Umbilical cord (tissue), 2 donors: ENCODE measurements around the gene AREL1. TPM values are rescaled to one million over a fixed set of nuclear protein-coding genes. Genes with fewer than 3 reads are reported as not detected.
"Not testable (repeated sequence)": the region's sequence is repeated elsewhere in the genome, so short reads cannot be mapped to it uniquely, and the experiment has no call there.

ENCODE experiments used
- DNase-seq: peaks from one replicate; pipeline ENCODE4 v3.0.0-alpha.2; 2015; ENCODE audit warnings: low spot score
- total RNA-seq: library from RNA; depleted of rRNA; stranded (reverse); fragments of >200 nt; gene quantifications from one replicate; pipeline ENCODE4 v1.2.3, GENCODE V29; 2014; ENCODE audit warnings: low replicate concordance; ENCODE audit not compliant: insufficient read depth

The AREL1 gene, protein sequence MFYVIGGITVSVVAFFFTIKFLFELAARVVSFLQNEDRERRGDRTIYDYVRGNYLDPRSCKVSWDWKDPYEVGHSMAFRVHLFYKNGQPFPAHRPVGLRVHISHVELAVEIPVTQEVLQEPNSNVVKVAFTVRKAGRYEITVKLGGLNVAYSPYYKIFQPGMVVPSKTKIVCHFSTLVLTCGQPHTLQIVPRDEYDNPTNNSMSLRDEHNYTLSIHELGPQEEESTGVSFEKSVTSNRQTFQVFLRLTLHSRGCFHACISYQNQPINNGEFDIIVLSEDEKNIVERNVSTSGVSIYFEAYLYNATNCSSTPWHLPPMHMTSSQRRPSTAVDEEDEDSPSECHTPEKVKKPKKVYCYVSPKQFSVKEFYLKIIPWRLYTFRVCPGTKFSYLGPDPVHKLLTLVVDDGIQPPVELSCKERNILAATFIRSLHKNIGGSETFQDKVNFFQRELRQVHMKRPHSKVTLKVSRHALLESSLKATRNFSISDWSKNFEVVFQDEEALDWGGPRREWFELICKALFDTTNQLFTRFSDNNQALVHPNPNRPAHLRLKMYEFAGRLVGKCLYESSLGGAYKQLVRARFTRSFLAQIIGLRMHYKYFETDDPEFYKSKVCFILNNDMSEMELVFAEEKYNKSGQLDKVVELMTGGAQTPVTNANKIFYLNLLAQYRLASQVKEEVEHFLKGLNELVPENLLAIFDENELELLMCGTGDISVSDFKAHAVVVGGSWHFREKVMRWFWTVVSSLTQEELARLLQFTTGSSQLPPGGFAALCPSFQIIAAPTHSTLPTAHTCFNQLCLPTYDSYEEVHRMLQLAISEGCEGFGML
- 13.2 TPM for total RNA-seq

DNA sequence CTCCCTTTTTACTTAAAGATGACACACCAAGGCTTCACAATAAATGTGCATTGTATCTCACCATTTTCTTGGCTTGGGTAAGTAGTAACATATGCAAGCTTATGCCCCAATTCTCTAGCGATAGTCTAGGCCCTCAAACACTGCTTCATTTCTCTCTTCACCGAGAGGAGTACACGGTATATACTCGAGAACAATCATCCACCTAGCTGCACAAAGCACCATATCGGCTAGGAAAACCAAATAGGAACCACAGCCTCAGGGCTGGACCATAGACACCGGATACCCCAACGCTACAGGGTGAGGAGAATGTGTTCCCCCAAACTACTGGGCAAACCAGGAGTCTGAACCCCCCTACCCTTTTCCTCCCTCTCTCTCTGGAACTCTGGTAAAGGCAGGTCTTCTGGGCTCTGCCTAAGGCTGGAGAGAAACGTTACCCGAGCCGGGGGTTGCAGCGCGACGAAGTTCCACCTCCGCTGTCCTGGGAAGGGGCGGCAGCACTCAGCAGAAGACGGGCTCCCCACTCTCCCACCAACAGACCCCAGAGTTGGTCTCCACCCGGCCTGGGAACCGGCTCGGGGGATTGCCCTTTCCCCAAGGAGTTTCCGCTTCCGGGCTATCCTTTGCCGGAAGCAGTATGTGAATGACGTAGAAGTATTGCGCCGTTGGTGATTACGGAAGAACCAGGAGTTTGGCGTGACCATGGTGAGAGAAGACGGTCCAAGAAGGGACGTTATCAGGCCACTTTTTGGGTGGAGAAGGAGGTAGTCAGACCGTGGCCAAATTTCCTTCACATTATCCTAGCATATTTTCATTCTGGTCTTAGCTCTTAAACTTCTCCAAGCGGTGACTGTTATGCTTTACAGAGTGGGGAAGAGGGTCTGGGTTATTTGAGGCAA, at the start of gene AREL1, which contains the start of gene FCF1:
AREL1 (minus strand) TSS at position 582 of the 896 bp plus-strand sequence. CDS start 27,465 bp downstream, outside the sequence.
FCF1 (plus strand) TSS at position 646 of the 896 bp plus-strand sequence; CDS start at position 700, 54 bp downstream.
- peak; percentile 96 for DNase-seq

DNA sequence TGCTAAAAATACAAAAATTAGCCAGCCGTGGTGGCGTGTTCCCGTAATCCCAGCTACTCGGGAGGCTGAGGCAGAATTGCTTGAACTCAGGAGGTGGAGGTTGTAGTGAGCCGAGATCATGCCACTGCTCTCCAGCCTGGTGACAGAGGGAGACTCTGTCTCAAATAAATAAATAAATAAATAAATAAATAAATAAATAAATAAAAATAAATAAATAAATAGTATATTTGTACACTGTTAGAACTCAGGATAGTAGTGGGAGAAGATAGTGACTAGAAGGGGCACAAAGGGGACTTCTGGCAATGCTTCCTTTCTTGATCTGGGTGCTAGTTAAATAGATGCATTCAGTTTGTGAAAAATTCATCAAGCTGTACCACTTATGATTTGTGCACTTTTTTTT, 45.6 kb upstream of the AREL1 start:
- not testable (repeated sequence) for DNase-seq

DNA sequence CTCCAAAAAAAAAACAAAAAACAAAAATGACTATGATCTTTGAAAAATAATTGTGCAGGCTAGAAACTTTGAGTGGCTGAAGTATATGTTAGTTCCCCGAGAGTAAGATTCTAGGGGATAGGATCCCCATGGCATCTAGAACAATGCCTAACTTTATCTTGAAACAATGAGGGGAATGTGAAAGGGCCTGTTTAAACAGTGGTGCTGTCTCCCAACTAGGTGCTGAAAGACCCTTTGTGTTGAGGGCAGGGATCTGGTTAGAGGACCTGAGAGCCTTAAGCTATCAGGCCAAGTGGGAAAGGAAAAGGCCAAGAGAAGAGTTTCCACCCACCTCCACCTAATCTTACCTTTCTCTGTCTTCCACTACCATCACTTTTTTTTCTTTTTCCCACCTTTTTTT, 43.4 kb upstream of the AREL1 start:
- DNase-seq = no peak

DNA sequence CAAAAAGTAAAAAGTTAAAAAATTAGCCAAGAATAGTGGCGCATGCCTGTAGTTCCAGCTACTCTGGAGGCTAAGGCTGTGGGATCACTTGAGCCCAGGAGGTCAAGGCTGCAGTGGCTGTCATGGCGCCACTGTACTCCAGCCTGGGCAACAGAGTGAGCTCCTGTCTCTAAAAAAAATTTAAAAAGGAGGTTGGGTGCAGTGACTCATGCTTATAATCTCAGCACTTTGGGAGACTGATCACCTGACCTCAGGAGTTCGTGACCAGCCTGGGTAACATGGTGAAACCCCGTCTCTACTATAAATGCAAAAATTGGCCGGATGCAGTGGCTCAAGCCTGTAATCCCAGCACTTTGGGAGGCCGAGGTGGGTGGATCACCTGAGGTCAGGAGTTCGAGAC, 42.0 kb upstream of the AREL1 start:
- DNase-seq = no peak

DNA sequence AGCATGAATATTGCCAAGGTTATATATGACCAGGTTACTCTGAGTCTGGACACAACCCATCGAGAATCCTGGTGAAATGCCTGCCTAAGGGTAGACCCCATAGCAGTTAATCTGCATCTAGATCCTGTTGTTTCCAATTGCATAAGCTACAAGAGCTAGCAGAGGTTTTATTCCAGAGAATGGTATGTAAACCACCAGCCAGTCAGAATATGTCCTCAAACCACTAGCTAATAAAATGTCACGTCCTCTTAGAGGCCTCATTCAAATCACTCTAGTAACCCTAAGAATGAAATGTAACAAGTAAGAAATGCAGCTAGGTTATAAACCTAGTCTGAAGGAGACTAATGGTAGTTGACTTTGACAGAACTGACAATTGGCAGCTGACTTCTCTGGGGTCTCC, 41.3 kb upstream of the AREL1 start:
- DNase-seq = no peak

DNA sequence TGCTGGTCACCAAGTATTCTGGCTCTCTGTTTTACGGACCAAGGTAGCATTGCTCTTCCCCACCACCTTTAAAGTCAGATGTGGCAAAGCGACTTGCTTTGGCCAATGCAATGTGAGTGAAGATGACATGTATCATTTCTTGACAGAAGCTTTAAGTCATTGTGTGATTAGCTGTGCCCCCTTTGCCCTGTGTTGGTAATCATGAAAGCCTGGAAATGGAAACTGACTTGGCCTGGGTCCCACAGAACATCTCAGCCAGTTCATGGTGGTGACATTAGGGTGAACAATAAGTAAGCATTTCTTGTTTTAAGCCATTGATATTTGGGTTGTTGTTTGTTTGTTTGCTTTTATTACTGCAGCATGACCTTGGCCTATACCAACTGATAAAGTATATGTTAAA, 34.4 kb upstream of the AREL1 start:
- no peak for DNase-seq

DNA sequence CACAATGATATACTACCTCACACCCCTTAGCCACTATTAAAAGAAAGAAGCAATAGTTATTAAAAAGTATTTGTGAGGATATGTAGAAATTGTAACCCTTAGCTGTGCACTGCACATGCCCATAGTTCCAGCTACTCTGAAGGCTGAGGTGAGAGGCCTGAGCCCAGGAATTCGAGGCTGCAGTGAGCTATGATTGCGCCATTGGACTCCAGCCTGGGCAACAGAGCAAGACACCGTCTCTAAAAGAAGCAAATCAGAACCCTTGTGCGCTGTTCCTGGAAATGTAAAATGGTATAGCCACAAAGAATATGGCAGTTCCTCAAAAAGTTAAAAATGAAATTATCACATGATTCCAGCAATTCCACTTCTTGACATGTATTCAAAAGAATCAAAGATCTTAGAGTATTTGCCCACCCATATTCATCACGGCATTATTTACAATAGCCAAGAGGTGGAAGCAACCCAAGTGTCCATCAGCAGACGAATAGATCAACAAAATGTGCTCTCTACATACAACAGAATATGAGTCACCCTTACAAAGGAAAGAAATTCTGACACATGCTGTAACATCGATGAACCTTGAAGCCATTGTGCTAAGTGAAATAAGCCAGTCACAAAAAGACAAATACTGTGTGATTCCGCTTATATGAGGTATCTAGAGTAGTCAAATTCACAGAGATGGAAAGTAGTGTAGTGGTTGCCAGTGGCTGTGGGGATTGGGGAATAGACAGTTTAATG, 26.6 kb upstream of the AREL1 start:
- DNase-seq = no peak

DNA sequence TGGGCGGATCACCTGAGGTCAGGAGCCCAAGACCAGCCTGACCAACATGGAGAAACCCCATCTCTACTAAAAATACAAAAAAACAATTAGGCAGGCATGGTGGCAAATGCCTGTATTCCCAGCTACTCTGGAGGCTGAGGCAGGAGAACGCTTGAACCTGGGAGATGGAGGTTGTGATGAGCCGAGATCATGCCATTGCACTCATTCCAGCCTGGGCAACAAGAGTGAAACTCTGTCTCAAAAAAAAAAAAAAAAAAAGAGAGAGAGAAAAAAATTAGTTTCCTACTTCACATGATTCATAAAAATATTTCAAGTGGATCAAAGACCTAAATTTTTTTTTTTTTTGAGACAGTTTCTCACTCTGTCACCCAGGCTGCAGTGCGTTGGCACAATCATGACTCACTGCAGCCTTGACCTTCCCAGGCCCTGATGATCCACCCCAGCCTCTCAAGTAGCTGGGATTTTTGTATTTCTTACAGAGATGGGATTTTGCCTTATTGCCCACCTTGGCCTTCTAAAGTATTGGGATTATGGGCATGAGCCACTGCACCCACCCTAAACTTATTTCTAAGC, 25.0 kb upstream of the AREL1 start:
- DNase-seq = no peak

DNA sequence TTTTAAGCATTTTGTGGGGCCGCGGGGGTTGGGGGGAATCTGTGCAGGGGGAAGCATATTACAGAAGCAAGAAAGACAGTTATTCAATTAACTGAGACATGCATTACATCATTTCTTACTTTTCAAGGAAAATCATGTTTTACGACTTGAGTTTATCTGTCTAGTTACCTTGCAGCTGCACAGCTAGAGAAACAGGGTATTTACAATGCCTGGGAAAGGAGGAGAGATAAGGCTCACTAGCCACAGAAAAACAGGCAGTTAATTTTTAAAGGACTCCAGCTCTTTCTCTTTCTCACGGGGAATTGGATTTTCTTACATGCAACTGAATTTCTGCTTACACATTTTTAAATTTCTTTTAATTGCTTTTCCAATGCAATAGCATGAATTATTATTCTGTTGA, 22.2 kb upstream of the AREL1 start:
- DNase-seq = no peak

DNA sequence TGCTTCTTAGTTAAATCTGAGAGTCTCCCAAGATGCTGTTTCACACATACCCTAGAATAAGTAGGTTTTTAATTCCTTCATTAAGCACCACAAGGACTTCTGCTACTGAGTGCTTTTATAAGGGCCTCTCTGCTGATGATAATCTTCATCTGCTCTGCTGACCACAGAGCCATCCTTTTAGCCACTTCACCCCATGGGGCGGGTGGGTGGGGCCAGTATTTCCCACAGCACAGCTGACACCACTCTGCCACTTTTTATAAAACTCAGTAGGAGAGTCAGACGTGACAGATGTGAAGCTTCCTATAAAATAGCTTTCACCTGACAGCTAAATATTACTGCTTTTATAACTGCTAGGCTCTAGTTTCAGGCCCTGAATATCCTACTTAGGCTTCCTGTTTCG, 20.3 kb upstream of the AREL1 start:
- DNase-seq = no peak

DNA sequence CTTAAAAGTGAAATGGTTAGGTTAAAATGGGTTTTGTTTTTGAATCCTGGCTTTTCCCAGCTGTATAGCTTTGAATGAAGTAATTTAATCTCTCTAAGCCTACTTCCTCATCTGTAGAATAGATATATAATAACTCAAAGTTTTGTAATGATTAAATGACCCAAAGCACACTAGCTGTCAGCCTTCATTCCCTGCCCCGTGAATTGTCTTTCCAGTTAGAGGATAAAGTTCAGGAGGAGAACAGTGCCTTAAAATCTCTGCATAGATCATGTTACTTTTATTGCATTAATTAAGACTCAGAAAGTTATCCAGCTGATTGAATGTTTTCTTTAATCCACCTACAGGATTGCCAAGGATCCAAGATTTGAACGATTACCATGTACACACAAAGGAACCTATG, 19.5 kb upstream of the AREL1 start:
- DNase-seq = no peak

DNA sequence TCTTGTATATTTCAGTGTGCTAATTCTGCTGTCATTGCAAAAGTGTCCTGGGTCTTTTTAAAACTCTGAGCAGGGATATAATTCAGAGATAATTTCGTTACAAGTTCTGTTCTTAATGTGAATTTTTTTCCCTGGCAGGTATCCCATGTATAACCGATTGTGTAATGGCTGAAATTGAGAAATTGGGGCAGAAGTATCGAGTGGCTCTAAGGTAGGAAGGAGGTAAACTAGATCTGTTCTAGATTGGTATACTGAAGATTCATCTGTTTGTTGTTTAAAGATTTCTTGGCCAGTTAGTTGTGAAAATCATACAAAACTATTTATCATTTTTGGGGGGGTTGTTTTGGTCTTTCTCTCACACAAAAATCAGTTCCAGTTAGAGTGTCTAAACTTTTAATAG, 10.3 kb upstream of the AREL1 start:
- no peak for DNase-seq

DNA sequence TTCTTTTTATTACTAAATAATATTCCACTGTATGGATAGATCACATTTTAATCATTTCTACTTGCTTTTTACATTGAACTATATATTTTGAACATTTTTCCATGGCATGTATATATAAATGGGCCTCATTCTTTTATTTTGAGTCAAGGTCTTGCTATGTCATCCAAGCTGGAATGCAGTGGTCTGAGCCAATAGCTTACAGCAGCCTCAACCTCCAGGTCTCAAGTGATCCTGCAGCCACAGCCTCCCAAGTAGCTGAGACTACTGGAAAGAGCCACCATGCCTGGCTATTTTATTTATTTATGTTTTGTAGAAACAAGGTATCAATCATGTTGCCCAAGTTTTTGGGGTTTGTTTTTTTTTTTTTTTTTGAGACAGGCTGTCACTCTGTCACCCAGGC, 7.6 kb upstream of the AREL1 start:
- DNase-seq = no peak

DNA sequence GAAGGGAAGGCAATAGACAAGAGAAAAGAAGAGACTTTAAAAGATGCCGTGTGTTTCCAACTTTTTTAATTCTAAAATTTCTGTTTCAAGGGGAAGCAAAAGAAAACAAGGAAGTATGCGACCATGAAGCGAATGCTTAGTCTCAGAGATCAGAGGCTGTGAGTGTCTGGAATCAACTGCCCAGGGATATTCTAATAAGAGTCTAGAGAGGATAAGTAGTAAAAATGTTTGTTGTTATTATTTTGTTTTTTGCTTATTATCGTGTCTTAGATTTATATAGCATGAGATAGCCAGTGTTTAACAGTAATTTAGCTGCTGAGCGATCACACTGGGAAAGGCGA, 485 bp upstream of the AREL1 start:
- no peak for DNase-seq

DNA sequence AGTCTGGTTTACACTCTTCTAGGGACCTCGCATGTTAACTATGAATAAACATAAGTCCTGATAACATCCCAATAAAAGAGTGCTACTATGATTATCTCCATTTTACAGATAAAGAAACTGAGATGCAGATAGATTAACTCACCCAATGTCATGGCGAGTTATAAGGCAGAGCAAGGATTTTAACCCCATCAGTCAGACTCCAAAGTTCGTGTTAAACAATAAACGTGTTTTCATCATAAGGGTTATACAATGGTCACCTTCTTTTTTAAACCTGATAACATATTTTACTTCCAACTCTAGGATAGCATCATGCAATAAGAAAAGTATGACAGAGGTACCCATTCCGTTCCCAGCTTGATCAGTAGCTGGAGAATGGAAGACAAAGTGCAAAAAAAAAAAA, 1.2 kb downstream of the AREL1 start:
- DNase-seq = no peak

DNA sequence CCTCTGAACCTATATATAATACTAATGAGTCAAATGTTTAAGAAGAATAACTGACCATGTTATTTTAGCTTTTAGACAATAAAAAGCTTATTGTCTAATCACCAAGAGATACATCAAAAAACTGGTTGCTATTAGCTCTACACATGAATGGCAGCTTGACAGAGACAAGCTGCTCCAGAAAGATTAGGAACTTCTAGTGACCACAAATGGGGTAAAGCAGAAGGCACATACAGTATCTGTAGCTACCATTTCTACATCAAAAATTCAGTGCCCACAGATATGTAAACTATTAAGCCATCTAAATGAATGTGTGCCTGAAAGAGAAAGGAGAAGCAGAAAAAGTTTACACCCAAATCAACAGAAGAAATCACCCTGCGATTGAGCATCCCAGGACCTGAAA, 2.4 kb downstream of the AREL1 start:
- no peak for DNase-seq

DNA sequence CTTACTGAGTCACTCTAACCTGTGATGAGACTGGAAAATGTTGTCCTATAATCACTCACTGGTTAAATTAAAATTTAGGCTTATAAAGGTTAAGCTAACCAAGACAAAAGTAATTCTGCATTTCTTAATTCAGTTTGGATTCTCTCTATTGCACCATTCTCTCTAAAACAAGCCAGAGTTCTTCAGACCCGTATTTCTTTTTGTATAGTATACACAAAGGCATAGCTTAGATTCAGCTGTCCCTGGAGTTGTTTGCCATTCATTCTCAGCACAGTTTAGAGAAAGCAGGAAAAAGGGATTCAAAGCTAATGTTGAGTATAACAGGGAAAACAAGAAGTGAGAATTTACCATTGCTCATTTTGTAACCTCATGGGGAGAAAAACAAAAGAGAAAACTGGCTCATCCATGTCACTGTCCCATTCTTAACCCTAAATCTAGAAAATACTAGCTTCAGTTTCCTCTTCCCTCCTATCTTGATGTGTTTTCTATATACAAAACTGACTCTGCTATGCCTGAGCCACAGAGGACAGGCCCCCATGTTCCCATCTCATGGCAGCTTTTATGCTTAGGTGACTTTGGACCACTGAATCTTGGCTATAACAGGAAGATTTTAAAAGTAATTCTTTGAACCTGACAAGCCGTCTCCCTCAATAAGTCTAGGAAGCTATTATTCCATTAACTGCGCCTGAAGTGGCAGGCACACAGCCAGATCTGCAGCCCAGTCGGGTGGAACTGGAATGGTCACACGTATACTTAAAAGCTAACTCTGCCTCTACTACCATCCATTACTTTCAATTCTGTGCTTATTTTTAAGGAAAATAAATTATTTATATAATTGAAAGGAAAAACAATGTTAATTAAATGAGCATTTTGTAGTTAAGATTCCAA, 7.0 kb downstream of the AREL1 start:
- DNase-seq = no peak

DNA sequence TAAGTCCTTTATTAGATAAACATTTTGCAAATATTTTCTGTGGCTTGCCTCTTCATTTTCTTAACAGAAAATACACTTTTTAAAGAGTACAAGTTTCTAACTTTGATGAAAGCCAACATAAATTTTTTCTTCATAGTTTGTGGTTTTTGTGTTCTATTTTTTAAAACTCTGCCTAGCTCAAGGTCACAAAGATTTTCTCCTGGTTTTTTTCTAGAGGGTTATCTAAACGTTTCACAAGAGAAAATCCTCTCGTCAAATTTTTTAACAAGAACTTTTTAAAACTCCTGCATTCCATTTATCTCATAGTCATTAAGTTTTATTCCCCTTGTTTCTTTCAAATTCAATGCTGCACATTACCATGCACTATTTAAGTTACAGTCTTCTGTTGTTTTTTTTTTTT, 8.2 kb downstream of the AREL1 start:
- no peak for DNase-seq

DNA sequence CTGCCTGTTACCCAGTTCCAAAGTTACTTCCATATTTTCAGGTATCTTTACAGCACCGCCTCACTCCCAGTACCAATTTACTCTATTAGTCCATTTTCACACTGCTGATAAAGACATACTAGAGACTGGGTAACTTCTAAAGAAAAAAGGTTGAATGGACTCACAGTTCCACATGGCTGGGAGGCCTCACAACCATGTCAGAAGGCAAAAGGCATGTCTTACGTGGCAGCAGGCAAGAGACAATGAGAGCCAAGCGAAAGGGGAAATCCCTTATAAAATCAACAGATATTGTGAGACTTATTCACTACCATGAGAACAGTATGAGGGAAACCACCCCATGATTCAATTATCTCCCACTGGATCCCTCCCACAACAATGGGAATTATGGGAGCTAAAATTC, 9.8 kb downstream of the AREL1 start:
- no peak for DNase-seq

DNA sequence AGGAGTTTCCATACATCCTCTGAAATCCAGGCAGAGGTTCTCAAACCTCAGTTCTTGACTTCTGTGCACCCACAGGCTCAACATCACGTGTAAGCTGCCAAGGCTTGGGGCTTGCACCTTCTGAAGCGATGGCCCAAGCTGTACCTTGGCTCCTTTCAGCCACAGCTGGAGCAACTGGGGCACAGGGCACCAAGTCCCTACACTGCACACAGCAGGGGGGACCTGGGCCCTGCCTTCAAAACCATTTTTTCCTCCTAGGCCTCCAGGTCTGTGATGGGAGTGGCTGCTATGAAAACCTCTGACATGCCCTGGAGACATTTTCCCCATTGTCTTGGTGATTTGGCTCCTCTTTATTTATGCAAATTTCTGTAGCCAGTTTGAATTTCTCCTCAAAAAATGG, 10.6 kb downstream of the AREL1 start:
- no peak for DNase-seq
